Esophagus squamous epithelium (tissue), 5 donors: ENCODE measurements around the gene OR10A4. TPM values are rescaled to one million over a fixed set of nuclear protein-coding genes. Genes with fewer than 3 reads are reported as not detected.

ENCODE experiments used
- DNase-seq: peaks from one replicate; lab custom pipeline; 2025; lab: John Stamatoyannopoulos, UW
- H3K27ac ChIP-seq, 4 donors: fragments of 200-600 bp; sonication (generic); one replicate each; pipeline ENCODE4 v1.5.1; 2016 to 2019; ENCODE audit warnings: mild to moderate bottlenecking in 1 of 4
- H3K27me3 ChIP-seq, 4 donors: fragments of 200-600 bp; sonication (generic); 1 replicate in 3 of 4; 2 replicates in 1 of 4; pipeline versions ENCODE4 v1.5.1 to v1.6.0; 2017 to 2021; ENCODE audit warnings: antibody characterized with exemption in 1 of 4
- H3K36me3 ChIP-seq, 3 donors: fragments of 200-600 bp; sonication (generic); one replicate each; pipeline ENCODE4 v1.5.1; 2016 to 2019
- H3K4me1 ChIP-seq, 3 donors: fragments of 200-600 bp; sonication (generic); one replicate each; pipeline ENCODE4 v1.5.1; 2017 to 2019
- H3K4me3 ChIP-seq, 4 donors: fragments of 200-600 bp; sonication (generic); 1 replicate in 3 of 4; 2 replicates in 1 of 4; pipeline ENCODE4 v1.5.1; 2016 to 2019; ENCODE audit warnings: mild to moderate bottlenecking in 2 of 4, moderate library complexity in 1 of 4
- H3K9me3 ChIP-seq, 3 donors: fragments of 200-600 bp; sonication (generic); one replicate each; pipeline ENCODE4 v1.5.1; 2016 to 2019
- CTCF ChIP-seq, 6 experiments: fragments of 450-650 bp in 4 of 6; fragments of 200-600 bp in 2 of 6; sonication (generic) in 2 of 6; IDR thresholded peaks; one replicate each; pipeline ENCODE4 v1.5.1; 2016 to 2019; ENCODE audit warnings: antibody characterized with exemption in 6 of 6, mild to moderate bottlenecking in 4 of 6, moderate library complexity in 4 of 6
- POLR2A ChIP-seq, 4 donors: fragments of 450-650 bp; IDR thresholded peaks; one replicate each; pipeline ENCODE4 v1.6.1; 2017; ENCODE audit warnings: antibody characterized with exemption in 4 of 4, mild to moderate bottlenecking in 4 of 4, moderate library complexity in 3 of 4
- WGBS, 2 donors: methylation state at CpG; one replicate each; pipeline ENCODE4 v1.1.5; 2018; 5-methylcytosine and 5-hydroxymethylcytosine counted together
- intact Hi-C: fragments of 100-400 bp; cut with DNase I; formaldehyde crosslinking; loops from one replicate; pipeline ENCODE4 v1.15.0; 2022
- total RNA-seq, 4 donors: library from RNA; depleted of rRNA; stranded (reverse); fragments of >200 nt; gene quantifications; one replicate each; pipeline ENCODE4 v1.1.0, GENCODE V29; 2016
- donor health status: DM: yes; HTN: yes; CAD: no.

The OR10A4 gene
- total RNA-seq, 4 donors from 2014 or later, result not detected

- H3K4me3 ChIP-seq, result peak within 1 kb of the TSS; percentile 48 to 86 (median 60)
- no peaks in the 10 kb centered on the region for H3K9me3 ChIP-seq
- WGBS, 2 donors, result 1% methylated on average over 25 to 29 of the region's 61 CpGs
- H3K4me1 ChIP-seq, result peaks cover 0 to 18% (median 4%) of the 10 kb centered on the region in 3 donors
- no peaks in the 10 kb centered on the region for H3K36me3 ChIP-seq
- peak; percentile 4 for DNase-seq
- H3K27me3 ChIP-seq, result peaks cover 0 to 11% (median 0%) of the 10 kb centered on the region in 4 donors
- intact Hi-C loops, result no loop called here
- TF ChIP-seq CTCF (IDR thresholded peaks at IDR 0.05), result no peak
- no peak for TF ChIP-seq POLR2A (IDR thresholded peaks at IDR 0.05)
- H3K27ac ChIP-seq, result peak within 1 kb of the TSS; percentile 53 to 78 (median 68)
Observed at GRCh38 chr11:6926208-6927029, 50.0 kb downstream of the OR10A4 start, which contains the start of gene ZNF215. Gene ZNF215 (plus strand): TSS chr11:6926426. CDS start chr11:6932273, 5,847 bp downstream.

- peak overlapping the region; percentile 48 to 86 (median 60) for H3K4me3 ChIP-seq
- peak overlapping the region; percentile 53 to 78 (median 68) for H3K27ac ChIP-seq
- 8 to 12% methylated on average over 11 of the region's 11 CpGs for WGBS, 2 donors
- DNase-seq, result no peak
- TF ChIP-seq CTCF (IDR thresholded peaks at IDR 0.05), result no peak
- peak in 1 of 4 donors; percentile 22 for TF ChIP-seq POLR2A (IDR thresholded peaks at IDR 0.05)
- H3K4me1 ChIP-seq, result peaks cover 0 to 18% (median 4%) of the 10 kb centered on the region in 3 donors
- no peaks in the 10 kb centered on the region for H3K9me3 ChIP-seq
- no peaks in the 10 kb centered on the region for H3K36me3 ChIP-seq
- H3K27me3 ChIP-seq, result peaks cover 0 to 11% (median 0%) of the 10 kb centered on the region in 4 donors
- intact Hi-C loops, result no loop called here
Observed at GRCh38 chr11:6927030-6927617, 50.7 kb downstream of the OR10A4 start.

Other genes starting within 250 kb of the OR10A4 start
- gene DCHS1, start 220.8 kb upstream of the OR10A4 start, total RNA-seq, result 1 to 10 TPM; 1.1 to 9.9 (median 2.3) TPM
- gene MRPL17, start 193.3 kb upstream of the OR10A4 start, total RNA-seq, result 10 to 100 TPM; 18.9 to 31.8 (median 26.1) TPM
- under 1 TPM in 3 of 4 donors, not detected in 1; 0.08 to 0.76 (median 0.13) TPM for gene OR2AG2, start 104.6 kb upstream of the OR10A4 start, total RNA-seq
- gene OR2AG1, start 93.6 kb upstream of the OR10A4 start, total RNA-seq, result not detected
- gene OR6A2, start 76.9 kb upstream of the OR10A4 start, total RNA-seq, result under 1 TPM in 3 of 4 donors, not detected in 1; 0.19 to 0.79 (median 0.38) TPM
- gene OR10A5, start 30.9 kb upstream of the OR10A4 start, total RNA-seq, result not detected
- gene OR10A2, start 13.6 kb upstream of the OR10A4 start, total RNA-seq, result not detected
- gene OR2D2, start 15.9 kb downstream of the OR10A4 start, total RNA-seq, result under 1 TPM in 1 of 4 donors, not detected in 3; 0.40 TPM
- gene OR2D3, start 44.4 kb downstream of the OR10A4 start, total RNA-seq, result not detected
- 1 to 10 TPM in 3 of 4 donors, under 1 TPM in 1; 0.91 to 3.2 (median 2.0) TPM for gene ZNF215, start 49.8 kb downstream of the OR10A4 start, total RNA-seq
- 1 to 10 TPM in 2 of 4 donors, under 1 TPM in 2; 0.40 to 2.1 (median 1.0) TPM for gene ZNF214, start 143.7 kb downstream of the OR10A4 start, total RNA-seq
- gene NLRP14, start 143.9 kb downstream of the OR10A4 start, total RNA-seq, result under 1 TPM in 1 of 4 donors, not detected in 3; 0.09 TPM
- under 1 TPM in 1 of 4 donors, not detected in 3; 0.19 TPM for gene RBMXL2, start 212.4 kb downstream of the OR10A4 start, total RNA-seq